Ascending aorta (tissue), 2 donors: ENCODE measurements around the gene TSTD2. TPM values are rescaled to one million over a fixed set of nuclear protein-coding genes. Genes with fewer than 3 reads are reported as not detected.

Experiments
- DNase-seq, 2 donors: peaks; one replicate each; pipeline ENCODE4 v3.0.0-alpha.2; 2019; ENCODE audit warnings: low spot score in 2 of 2
- H3K27ac ChIP-seq, 2 donors: fragments of 200-600 bp; sonication (generic); one replicate each; pipeline ENCODE4 v1.5.1; 2016 to 2017; ENCODE audit warnings: mild to moderate bottlenecking in 1 of 2
- H3K27me3 ChIP-seq: fragments of 200-600 bp; sonication (generic); one replicate; pipeline ENCODE4 v1.5.1; 2017
- H3K36me3 ChIP-seq, 2 donors: fragments of 200-600 bp; sonication (generic); one replicate each; pipeline ENCODE4 v1.5.1; 2016
- H3K4me1 ChIP-seq, 2 donors: fragments of 200-600 bp; sonication (generic); one replicate each; pipeline ENCODE4 v1.5.1; 2016 to 2017; ENCODE audit warnings: mild to moderate bottlenecking in 1 of 2
- H3K4me3 ChIP-seq, 2 donors: fragments of 200-600 bp; sonication (generic); one replicate each; pipeline ENCODE4 v1.5.1; 2016 to 2017; ENCODE audit warnings: mild to moderate bottlenecking in 1 of 2
- H3K9me3 ChIP-seq, 2 donors: fragments of 200-600 bp; sonication (generic); one replicate each; pipeline ENCODE4 v1.5.1; 2016
- CTCF ChIP-seq, 3 experiments: fragments of 200-600 bp in 2 of 3; fragments of 450-650 bp in 1 of 3; sonication (generic) in 2 of 3; IDR thresholded peaks; one replicate each; pipeline ENCODE4 v1.5.1; 2016 to 2019; ENCODE audit warnings: antibody characterized with exemption in 3 of 3, mild to moderate bottlenecking in 1 of 3, moderate library complexity in 1 of 3
- intact Hi-C: fragments of 100-400 bp; cut with DNase I; formaldehyde crosslinking; loops from one replicate; pipeline ENCODE4 v1.15.1; 2023
- total RNA-seq: library from RNA; depleted of rRNA; stranded (reverse); fragments of >200 nt; gene quantifications from one replicate; pipeline ENCODE4 v1.1.0, GENCODE V29; 2016

The TSTD2 gene
- total RNA-seq, 1 donor from 2014 or later, result 1.4 TPM

- Histone ChIP-seq H3K9me3 (no peaks in the 10 kb centered on the region), H3K36me3 (no peaks in the 10 kb centered on the region), H3K4me3 (peak overlapping the region; percentile 81 to 89), H3K27ac (peak overlapping the region; percentile 97 to 98), H3K27me3 (no peaks in the 10 kb centered on the region), H3K4me1 (peaks cover 10 to 25% of the 10 kb centered on the region in 2 donors)
- no peak for TF ChIP-seq CTCF (IDR thresholded peaks at IDR 0.05)
- intact Hi-C loops, result loop anchor here (2.0 to 5.0 kb wide), 4 partner anchors 64 to 425 kb away; partner anchors contain the start of genes NANS, TDRD7 and XPA
- peak in 1 of 2 donors; percentile 73 for DNase-seq
These were observed 752 bp downstream of the TSTD2 start for GRCh38 chr9:97632248-97632984.

GRCh38 chr9:97630591-97630990 is 2.6 kb downstream of the TSTD2 start:
- Histone ChIP-seq H3K27ac (no peak overlapping the region), H3K36me3 (peaks cover 0 to 4% of the 10 kb centered on the region in 2 donors), H3K4me1 (peaks cover 4 to 14% of the 10 kb centered on the region in 2 donors), H3K4me3 (no peak overlapping the region), H3K9me3 (no peaks in the 10 kb centered on the region), H3K27me3 (no peaks in the 10 kb centered on the region)
- DNase-seq, result no peak
- intact Hi-C loops, result loop anchor here (5.0 kb wide), 2 partner anchors 218 to 427 kb away; partner anchors contain the start of genes NANS and TDRD7
- no peak for TF ChIP-seq CTCF (IDR thresholded peaks at IDR 0.05)

- no peak for TF ChIP-seq CTCF (IDR thresholded peaks at IDR 0.05)
- H3K9me3 ChIP-seq, result no peaks in the 10 kb centered on the region
- peaks cover 0 to 16% of the 10 kb centered on the region in 2 donors for H3K36me3 ChIP-seq
- H3K4me1 ChIP-seq, result peaks cover 1 to 7% of the 10 kb centered on the region in 2 donors
- H3K27me3 ChIP-seq, result no peaks in the 10 kb centered on the region
- no peak for DNase-seq
- no peak overlapping the region for H3K4me3 ChIP-seq
- H3K27ac ChIP-seq, result no peak overlapping the region
- intact Hi-C loops, result no loop called here
These were observed 4.0 kb downstream of the TSTD2 start for GRCh38 chr9:97629156-97629555.

GRCh38 chr9:97628668-97629067 is 4.5 kb downstream of the TSTD2 start:
- Histone ChIP-seq H3K27ac (no peak overlapping the region), H3K4me1 (peaks cover 0 to 7% of the 10 kb centered on the region in 2 donors), H3K4me3 (no peak overlapping the region), H3K27me3 (no peaks in the 10 kb centered on the region), H3K9me3 (no peaks in the 10 kb centered on the region), H3K36me3 (peaks cover 3 to 19% of the 10 kb centered on the region in 2 donors)
- TF ChIP-seq CTCF (IDR thresholded peaks at IDR 0.05), result no peak
- intact Hi-C loops, result no loop called here
- no peak for DNase-seq

- Histone ChIP-seq H3K9me3 (no peaks in the 10 kb centered on the region), H3K27ac (no peak overlapping the region), H3K4me1 (peaks cover 0 to 7% of the 10 kb centered on the region in 2 donors), H3K36me3 (peaks cover 8 to 29% of the 10 kb centered on the region in 2 donors), H3K27me3 (no peaks in the 10 kb centered on the region), H3K4me3 (no peak overlapping the region)
- no peak for DNase-seq
- TF ChIP-seq CTCF (IDR thresholded peaks at IDR 0.05), result no peak
- intact Hi-C loops, result no loop called here
These were observed 5.5 kb downstream of the TSTD2 start for GRCh38 chr9:97627624-97628023.
